Gastrocnemius medialis (tissue), 4 donors: Measurements from ENCODE around the gene GALK2.

Experiments
- POLR2A ChIP-seq, 2 donors: fragments of 450-650 bp; IDR thresholded peaks; one replicate each; pipeline ENCODE4 v1.6.1; 2017; ENCODE audit warnings: antibody characterized with exemption in 2 of 2, mild to moderate bottlenecking in 2 of 2, moderate library complexity in 2 of 2
- TF ChIP-seq, protein P1 (sequence below), 5 experiments: fragments of 450-650 bp in 3 of 5; fragments of 200-600 bp in 2 of 5; sonication (generic) in 2 of 5; IDR thresholded peaks in 4 of 5; conservative IDR thresholded peaks in 1 of 5; 1 replicate in 4 of 5; 2 replicates in 1 of 5; pipeline ENCODE4 v1.5.1; 2016 to 2019; ENCODE audit warnings: antibody characterized with exemption in 5 of 5, mild to moderate bottlenecking in 3 of 5, moderate library complexity in 3 of 5

DNA sequence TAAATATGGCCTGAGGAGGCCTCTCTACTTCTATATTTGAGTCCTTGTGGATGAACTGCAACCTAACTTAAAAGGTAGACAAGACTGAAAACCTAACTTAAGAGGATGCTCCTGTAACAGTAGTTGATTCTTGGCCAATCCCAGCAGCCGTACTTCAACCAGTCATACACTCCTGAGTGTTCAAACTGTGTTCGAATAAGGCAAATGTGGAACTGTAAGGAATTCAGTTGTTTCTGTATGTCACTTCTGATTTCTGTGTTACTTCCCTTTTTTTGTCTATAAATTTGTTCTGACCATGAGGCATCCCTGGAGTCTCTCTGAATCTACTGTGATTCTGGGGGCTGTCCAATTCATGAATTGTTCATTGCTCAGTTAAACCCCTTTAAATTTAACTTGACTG, 20.5 kb downstream of the GALK2 start:
- TF ChIP-seq POLR2A (IDR thresholded peaks at IDR 0.05) = no peak
- TF ChIP-seq, protein P1, sequence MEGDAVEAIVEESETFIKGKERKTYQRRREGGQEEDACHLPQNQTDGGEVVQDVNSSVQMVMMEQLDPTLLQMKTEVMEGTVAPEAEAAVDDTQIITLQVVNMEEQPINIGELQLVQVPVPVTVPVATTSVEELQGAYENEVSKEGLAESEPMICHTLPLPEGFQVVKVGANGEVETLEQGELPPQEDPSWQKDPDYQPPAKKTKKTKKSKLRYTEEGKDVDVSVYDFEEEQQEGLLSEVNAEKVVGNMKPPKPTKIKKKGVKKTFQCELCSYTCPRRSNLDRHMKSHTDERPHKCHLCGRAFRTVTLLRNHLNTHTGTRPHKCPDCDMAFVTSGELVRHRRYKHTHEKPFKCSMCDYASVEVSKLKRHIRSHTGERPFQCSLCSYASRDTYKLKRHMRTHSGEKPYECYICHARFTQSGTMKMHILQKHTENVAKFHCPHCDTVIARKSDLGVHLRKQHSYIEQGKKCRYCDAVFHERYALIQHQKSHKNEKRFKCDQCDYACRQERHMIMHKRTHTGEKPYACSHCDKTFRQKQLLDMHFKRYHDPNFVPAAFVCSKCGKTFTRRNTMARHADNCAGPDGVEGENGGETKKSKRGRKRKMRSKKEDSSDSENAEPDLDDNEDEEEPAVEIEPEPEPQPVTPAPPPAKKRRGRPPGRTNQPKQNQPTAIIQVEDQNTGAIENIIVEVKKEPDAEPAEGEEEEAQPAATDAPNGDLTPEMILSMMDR (IDR thresholded peaks at IDR 0.05 in 4 of 5, conservative IDR thresholded peaks at IDR 0.05 in 1 of 5) = no peak
